CD4-positive, alpha-beta T cell treated with Interleukin-4 for 4 hours (primary cell): ENCODE results near the gene NCKAP5.

Experiments
- DNase-seq: peaks from one replicate; pipeline ENCODE4 v3.0.0-alpha.2; 2020

NCKAP5 gene

GRCh38 chr2:133568172-133568571, at the start of gene NCKAP5:
Gene NCKAP5, minus strand, starts transcription at chr2:133568463. Its CDS starts 50,937 bp downstream, at chr2:133517526.
- no peak for DNase-seq

GRCh38 chr2:133609664-133610063, 41.4 kb upstream of the NCKAP5 start:
- DNase-seq: no peak

- no peak for DNase-seq
These were observed 40.0 kb upstream of the NCKAP5 start for GRCh38 chr2:133608291-133608690.

- no peak for DNase-seq
These were observed 39.4 kb upstream of the NCKAP5 start for GRCh38 chr2:133607679-133608078.

- DNase-seq: no peak
These were observed 38.4 kb upstream of the NCKAP5 start for GRCh38 chr2:133606616-133607015.

GRCh38 chr2:133605766-133606137, 37.5 kb upstream of the NCKAP5 start:
- DNase-seq: no peak

- no peak for DNase-seq
These were observed 36.9 kb upstream of the NCKAP5 start for GRCh38 chr2:133605011-133605765.

- DNase-seq: no peak
These were observed 34.8 kb upstream of the NCKAP5 start for GRCh38 chr2:133603109-133603508.

GRCh38 chr2:133602538-133602937, 34.3 kb upstream of the NCKAP5 start:
- DNase-seq: no peak

- no peak for DNase-seq
These were observed 32.1 kb upstream of the NCKAP5 start for GRCh38 chr2:133600266-133600928.

- no peak for DNase-seq
These were observed 31.5 kb upstream of the NCKAP5 start for GRCh38 chr2:133599811-133600210.

- no peak for DNase-seq
These were observed 31.0 kb upstream of the NCKAP5 start for GRCh38 chr2:133599211-133599803.

- DNase-seq: no peak
These were observed 30.5 kb upstream of the NCKAP5 start for GRCh38 chr2:133598769-133599168.

- no peak for DNase-seq
These were observed 28.6 kb upstream of the NCKAP5 start for GRCh38 chr2:133596701-133597393.

- no peak for DNase-seq
These were observed 22.9 kb upstream of the NCKAP5 start for GRCh38 chr2:133591164-133591563.

- DNase-seq: no peak
These were observed 21.2 kb upstream of the NCKAP5 start for GRCh38 chr2:133589456-133589855.

GRCh38 chr2:133588144-133588543, 19.9 kb upstream of the NCKAP5 start:
- DNase-seq: no peak

- DNase-seq: no peak
These were observed 18.7 kb upstream of the NCKAP5 start for GRCh38 chr2:133586978-133587377.

- no peak for DNase-seq
These were observed 12.9 kb upstream of the NCKAP5 start for GRCh38 chr2:133581010-133581760.

- no peak for DNase-seq
These were observed 11.0 kb upstream of the NCKAP5 start for GRCh38 chr2:133579274-133579673.

- no peak for DNase-seq
These were observed 8.5 kb upstream of the NCKAP5 start for GRCh38 chr2:133576714-133577113.

GRCh38 chr2:133574620-133575019, 6.4 kb upstream of the NCKAP5 start:
- DNase-seq: no peak

GRCh38 chr2:133574186-133574585, 5.9 kb upstream of the NCKAP5 start:
- no peak for DNase-seq
